Neuron (in vitro differentiated cells): ENCODE measurements around the gene MUC12.
"Not testable (repeated sequence)": the region's sequence is repeated elsewhere in the genome, so short reads cannot be mapped to it uniquely, and the experiment has no call there.

ENCODE experiments used
- H2AFZ ChIP-seq: one replicate; pipeline ENCODE4 v1.6.1; 2013; ENCODE audit warnings: low read depth, mild to moderate bottlenecking, inconsistent platforms, low read length, moderate library complexity
- H3K27me3 ChIP-seq: one replicate; pipeline ENCODE4 v1.6.1; 2013; ENCODE audit warnings: low read length; ENCODE audit not compliant: insufficient read depth
- H3K36me3 ChIP-seq: one replicate; pipeline ENCODE4 v1.6.1; 2013; ENCODE audit warnings: low read length; ENCODE audit not compliant: insufficient read depth
- H3K4me1 ChIP-seq: one replicate; pipeline ENCODE4 v1.6.1; 2013; ENCODE audit warnings: low read length; ENCODE audit not compliant: insufficient read depth
- H3K4me3 ChIP-seq: 2 replicates; pipeline ENCODE4 v1.5.1; 2013; ENCODE audit warnings: mild to moderate bottlenecking, low read length, moderate library complexity
- H3K9me3 ChIP-seq: one replicate; pipeline ENCODE4 v1.6.1; 2013; ENCODE audit warnings: low read length

The MUC12 gene

DNA sequence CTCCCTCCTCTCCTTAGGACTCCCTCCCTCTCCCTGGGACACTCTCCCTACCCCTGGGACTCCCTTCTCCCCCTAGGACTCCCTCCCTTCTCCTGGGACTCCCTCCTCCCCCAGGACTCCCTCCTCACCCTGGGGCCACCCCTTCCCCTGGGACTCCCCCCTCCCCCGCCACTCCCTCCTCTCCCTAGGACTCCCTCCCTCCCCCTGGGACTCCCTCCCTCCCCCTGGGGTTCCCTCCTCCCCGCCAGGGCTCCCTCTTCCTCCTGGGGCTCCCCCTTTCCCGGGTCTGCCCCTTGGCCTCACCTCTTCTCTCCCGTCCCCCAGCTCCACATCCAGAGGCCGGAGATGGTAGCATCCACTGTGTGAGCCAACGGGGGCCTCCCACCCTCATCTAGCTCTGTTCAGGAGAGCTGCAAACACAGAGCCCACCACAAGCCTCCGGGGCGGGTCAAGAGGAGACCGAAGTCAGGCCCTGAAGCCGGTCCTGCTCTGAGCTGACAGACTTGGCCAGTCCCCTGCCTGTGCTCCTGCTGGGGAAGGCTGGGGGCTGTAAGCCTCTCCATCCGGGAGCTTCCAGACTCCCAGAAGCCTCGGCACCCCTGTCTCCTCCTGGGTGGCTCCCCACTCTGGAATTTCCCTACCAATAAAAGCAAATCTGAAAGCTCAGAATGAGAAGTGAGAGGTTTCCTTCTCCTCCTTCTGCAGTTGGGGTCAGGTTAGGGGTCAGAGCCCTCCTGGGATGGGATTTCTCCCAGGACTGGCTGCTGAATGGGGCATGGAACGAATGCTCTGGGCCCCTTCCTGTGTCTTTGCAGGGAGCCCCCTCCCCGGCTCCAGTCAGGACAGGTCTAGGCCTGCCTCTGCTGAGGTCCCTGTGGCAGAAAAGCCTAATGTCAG lies 49.2 kb downstream of the MUC12 start:
- H2AFZ ChIP-seq = no peak overlapping the region
- H3K4me1 ChIP-seq = peaks cover 19% of the 10 kb centered on the region
- H3K4me3 ChIP-seq = no peak overlapping the region
- H3K36me3 ChIP-seq = no peaks in the 10 kb centered on the region
- H3K27me3 ChIP-seq = no peaks in the 10 kb centered on the region
- no peaks in the 10 kb centered on the region for H3K9me3 ChIP-seq

DNA sequence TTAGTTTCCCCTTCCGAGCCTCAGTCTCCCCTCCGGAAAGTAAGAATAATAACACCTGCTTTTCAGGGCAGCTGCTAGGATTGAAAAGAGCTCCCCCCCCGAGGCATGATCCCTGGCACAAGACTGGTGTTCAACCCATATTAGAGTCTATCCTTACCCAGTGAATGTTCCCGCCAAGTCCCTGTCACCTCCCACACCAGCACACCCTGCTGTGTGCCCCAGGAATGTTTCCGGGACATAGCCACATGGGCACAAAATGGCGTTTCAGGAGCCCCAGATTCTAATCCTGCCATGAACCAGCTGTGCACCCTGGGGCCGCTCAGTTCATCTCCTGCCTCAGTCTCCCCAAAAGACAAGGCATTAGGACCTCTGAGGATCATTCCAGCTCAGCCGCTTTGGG lies 51.1 kb downstream of the MUC12 start:
- H3K9me3 ChIP-seq = no peaks in the 10 kb centered on the region
- no peaks in the 10 kb centered on the region for H3K27me3 ChIP-seq
- no peak overlapping the region for H2AFZ ChIP-seq
- H3K36me3 ChIP-seq = no peaks in the 10 kb centered on the region
- H3K4me1 ChIP-seq = peaks cover 19% of the 10 kb centered on the region
- H3K4me3 ChIP-seq = no peak overlapping the region

DNA sequence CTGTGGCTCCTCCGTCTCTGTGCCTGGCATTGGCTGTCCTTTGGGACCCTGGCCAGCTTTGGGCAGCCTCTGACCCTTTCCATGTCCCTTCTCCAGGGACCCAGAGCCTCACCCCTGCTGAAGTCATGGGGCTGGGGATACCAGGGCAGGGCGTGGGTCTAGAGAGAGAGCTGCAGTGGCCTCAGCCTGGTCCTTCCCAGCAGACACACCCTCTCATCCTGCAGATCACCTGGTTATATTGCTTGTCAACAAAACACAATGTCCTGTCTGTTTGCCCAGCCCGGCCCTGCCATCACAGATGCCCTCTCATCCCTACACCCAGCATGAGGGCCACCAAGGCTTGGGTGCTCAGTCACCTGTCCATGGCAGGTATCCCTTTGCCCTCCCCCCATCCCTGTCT lies 52.3 kb downstream of the MUC12 start:
- H3K9me3 ChIP-seq = no peaks in the 10 kb centered on the region
- H2AFZ ChIP-seq = no peak overlapping the region
- H3K4me3 ChIP-seq = no peak overlapping the region
- peaks cover 15% of the 10 kb centered on the region for H3K4me1 ChIP-seq
- H3K27me3 ChIP-seq = no peaks in the 10 kb centered on the region
- H3K36me3 ChIP-seq = no peaks in the 10 kb centered on the region

DNA sequence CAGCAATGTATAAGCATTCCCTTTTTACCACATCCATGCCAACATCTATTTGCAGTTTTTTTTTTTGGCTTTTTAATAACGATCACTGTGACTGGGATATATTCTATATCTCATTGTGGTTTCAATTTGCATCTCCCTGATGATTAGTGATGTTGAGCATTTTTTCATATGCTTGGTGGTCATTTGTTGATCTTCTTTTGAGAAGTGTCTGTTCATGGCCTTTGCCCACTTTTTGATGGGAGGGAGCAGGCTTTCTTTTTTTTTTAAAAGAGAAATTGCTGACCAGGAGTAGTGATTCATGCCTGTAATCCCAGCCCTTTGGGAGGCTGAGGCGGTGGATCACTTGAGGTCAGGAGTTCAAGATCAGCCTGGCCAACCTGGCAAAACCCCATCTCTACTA lies 54.5 kb downstream of the MUC12 start:
- peaks cover 2% of the 10 kb centered on the region for H3K4me1 ChIP-seq
- no peak overlapping the region for H2AFZ ChIP-seq
- no peaks in the 10 kb centered on the region for H3K27me3 ChIP-seq
- H3K4me3 ChIP-seq = no peak overlapping the region
- H3K9me3 ChIP-seq = no peaks in the 10 kb centered on the region
- no peaks in the 10 kb centered on the region for H3K36me3 ChIP-seq

DNA sequence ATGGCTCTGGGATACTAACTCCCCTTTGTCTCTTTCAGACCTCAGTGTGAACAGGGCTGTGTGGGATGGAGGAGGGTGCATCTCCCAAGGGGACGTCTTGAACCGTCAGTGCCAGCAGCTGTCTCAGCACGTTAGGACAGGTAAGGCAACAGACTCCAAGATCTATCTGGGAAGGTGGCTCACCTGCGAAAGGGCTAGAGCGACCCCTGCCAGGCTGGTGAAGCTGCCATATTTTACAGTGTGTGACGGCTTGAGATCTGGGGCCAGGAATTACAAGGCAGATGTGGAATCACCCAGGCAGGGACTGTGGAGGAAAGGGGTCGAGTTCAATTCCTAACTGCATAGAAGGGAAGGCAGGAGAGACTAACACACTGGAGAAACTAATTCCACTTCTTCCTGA lies 61.7 kb downstream of the MUC12 start:
- H3K9me3 ChIP-seq = peaks cover 1% of the 10 kb centered on the region

DNA sequence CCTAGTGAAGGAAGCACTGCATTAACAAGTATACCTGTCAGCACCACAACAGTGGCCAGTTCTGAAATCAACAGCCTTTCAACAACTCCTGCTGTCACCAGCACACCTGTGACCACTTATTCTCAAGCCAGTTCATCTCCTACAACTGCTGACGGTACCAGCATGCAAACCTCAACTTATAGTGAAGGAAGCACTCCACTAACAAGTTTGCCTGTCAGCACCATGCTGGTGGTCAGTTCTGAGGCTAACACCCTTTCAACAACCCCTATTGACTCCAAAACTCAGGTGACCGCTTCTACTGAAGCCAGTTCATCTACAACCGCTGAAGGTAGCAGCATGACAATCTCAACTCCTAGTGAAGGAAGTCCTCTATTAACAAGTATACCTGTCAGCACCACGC lies 66.6 kb downstream of the MUC12 start:
- H3K9me3 ChIP-seq = peaks cover 1% of the 10 kb centered on the region
- no peak overlapping the region for H3K4me3 ChIP-seq
- no peaks in the 10 kb centered on the region for H3K36me3 ChIP-seq
- peaks cover 8% of the 10 kb centered on the region for H3K27me3 ChIP-seq
- H3K4me1 ChIP-seq = no peaks in the 10 kb centered on the region
- no peak overlapping the region for H2AFZ ChIP-seq

More for the DNA sequence above, 61.7 kb downstream of the MUC12 start:
- Histone ChIP-seq H3K27me3 (peaks cover 10% of the 10 kb centered on the region), H3K36me3 (no peaks in the 10 kb centered on the region), H3K4me1 (no peaks in the 10 kb centered on the region), H3K4me3 (no peak overlapping the region), H2AFZ (no peak overlapping the region)

DNA sequence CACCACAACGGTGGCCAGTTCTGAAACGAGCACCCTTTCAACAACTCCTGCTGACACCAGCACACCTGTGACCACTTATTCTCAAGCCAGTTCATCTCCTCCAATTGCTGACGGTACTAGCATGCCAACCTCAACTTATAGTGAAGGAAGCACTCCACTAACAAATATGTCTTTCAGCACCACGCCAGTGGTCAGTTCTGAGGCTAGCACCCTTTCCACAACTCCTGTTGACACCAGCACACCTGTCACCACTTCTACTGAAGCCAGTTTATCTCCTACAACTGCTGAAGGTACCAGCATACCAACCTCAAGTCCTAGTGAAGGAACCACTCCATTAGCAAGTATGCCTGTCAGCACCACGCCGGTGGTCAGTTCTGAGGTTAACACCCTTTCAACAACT lies 71.9 kb downstream of the MUC12 start:
- H3K27me3 ChIP-seq, H3K4me1 ChIP-seq, H3K4me3 ChIP-seq, H2AFZ ChIP-seq, H3K36me3 ChIP-seq, H3K9me3 ChIP-seq: not testable (repeated sequence)

DNA sequence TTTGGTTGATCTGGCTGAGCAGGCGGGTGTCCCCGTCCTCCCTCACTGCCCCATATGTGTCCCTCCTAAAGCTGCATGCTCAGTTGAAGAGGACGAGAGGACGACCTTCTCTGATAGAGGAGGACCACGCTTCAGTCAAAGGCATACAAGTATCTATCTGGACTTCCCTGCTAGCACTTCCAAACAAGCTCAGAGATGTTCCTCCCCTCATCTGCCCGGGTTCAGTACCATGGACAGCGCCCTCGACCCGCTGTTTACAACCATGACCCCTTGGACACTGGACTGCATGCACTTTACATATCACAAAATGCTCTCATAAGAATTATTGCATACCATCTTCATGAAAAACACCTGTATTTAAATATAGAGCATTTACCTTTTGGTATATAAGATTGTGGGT lies 89.0 kb downstream of the MUC12 start:
- H3K9me3 ChIP-seq = no peaks in the 10 kb centered on the region

DNA sequence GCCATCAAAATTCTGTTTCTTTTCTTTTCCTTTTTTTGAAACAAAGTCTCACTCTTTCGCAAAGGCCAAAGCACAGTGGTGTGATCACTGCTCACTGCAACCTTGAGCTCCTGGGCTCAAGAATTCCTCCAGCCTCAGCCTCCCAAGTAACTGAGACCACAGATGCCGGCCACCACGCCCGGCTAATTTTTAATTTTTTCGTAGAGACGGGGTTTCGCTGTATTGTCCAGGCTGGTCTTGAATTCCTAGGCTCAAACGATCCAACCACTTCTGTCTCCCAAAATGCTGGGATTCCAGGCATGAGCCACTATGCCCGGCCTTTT lies 90.2 kb downstream of the MUC12 start:
- Histone ChIP-seq H3K4me1 (peaks cover 4% of the 10 kb centered on the region), H3K4me3 (no peak overlapping the region), H3K27me3 (peaks cover 30% of the 10 kb centered on the region), H2AFZ (no peak overlapping the region), H3K9me3 (no peaks in the 10 kb centered on the region), H3K36me3 (no peaks in the 10 kb centered on the region)

More for the DNA sequence above, 89.0 kb downstream of the MUC12 start:
- no peak overlapping the region for H3K4me3 ChIP-seq
- peaks cover 4% of the 10 kb centered on the region for H3K4me1 ChIP-seq
- peaks cover 30% of the 10 kb centered on the region for H3K27me3 ChIP-seq
- H3K36me3 ChIP-seq = no peaks in the 10 kb centered on the region
- no peak overlapping the region for H2AFZ ChIP-seq

DNA sequence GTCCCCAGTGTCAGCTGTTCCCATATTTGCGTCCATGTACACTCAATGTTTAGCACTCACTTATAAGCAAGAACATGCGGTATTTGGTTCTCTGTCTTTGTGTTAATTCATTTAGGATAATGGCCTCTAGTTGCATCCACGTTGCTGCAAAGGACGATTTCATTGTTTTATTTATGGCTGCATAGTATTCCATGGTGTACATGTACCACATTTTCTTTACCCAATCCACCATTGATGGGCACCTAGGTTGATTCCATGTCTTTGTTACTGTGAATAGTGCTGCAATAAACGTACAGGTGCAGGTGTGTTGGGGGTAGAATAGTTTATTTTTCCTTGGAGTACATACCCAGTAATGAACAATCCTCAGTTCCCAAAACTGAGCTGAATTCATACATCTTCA lies 91.6 kb downstream of the MUC12 start:
- peaks cover 4% of the 10 kb centered on the region for H3K4me1 ChIP-seq
- no peaks in the 10 kb centered on the region for H3K36me3 ChIP-seq
- peaks cover 26% of the 10 kb centered on the region for H3K27me3 ChIP-seq
- H3K4me3 ChIP-seq = no peak overlapping the region
- no peaks in the 10 kb centered on the region for H3K9me3 ChIP-seq
- H2AFZ ChIP-seq = no peak overlapping the region

DNA sequence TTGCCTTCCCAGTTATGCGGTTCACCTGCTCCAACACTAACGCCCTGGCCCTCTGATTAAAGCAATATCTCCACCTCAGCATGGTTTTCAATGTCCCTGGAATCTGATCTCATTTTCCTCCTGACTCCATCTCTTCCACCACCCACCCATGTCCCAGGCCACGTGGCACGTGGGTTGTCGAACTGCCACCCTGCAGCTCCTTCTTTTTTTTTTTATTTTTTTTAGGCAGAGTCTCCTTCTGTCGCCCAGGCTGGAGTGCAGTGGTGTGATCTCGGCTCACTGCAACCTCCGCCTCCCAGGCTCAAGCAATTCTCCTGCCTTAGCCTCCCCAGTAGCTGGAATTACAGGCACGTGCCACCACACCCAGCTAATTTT lies 94.8 kb downstream of the MUC12 start:
- not testable (repeated sequence) for H3K9me3 ChIP-seq, H3K36me3 ChIP-seq, H2AFZ ChIP-seq

DNA sequence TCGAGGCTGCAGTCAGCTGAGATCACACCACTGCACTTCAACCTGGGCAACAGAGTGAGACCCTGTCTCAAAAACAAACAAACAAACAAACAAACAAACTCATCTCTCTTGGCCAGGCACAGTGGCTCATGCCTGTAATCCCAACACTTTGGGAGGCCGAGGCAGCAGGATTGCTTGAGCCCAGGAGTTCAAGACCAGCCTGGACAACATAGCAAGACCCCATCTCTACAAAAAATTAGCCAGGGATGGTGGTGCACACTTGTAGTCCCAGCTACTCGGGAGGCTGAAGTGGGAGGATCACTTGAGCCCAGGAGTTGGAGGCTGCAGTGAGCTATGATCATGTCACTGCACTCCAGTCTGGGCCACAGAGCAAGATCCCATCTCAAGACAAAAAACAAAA lies 95.8 kb downstream of the MUC12 start:
- not testable (repeated sequence) for H3K36me3 ChIP-seq, H3K4me1 ChIP-seq, H3K9me3 ChIP-seq, H2AFZ ChIP-seq, H3K4me3 ChIP-seq, H3K27me3 ChIP-seq

More for the DNA sequence above, 94.8 kb downstream of the MUC12 start:
- H3K4me1 ChIP-seq, H3K27me3 ChIP-seq, H3K4me3 ChIP-seq: not testable (repeated sequence)

DNA sequence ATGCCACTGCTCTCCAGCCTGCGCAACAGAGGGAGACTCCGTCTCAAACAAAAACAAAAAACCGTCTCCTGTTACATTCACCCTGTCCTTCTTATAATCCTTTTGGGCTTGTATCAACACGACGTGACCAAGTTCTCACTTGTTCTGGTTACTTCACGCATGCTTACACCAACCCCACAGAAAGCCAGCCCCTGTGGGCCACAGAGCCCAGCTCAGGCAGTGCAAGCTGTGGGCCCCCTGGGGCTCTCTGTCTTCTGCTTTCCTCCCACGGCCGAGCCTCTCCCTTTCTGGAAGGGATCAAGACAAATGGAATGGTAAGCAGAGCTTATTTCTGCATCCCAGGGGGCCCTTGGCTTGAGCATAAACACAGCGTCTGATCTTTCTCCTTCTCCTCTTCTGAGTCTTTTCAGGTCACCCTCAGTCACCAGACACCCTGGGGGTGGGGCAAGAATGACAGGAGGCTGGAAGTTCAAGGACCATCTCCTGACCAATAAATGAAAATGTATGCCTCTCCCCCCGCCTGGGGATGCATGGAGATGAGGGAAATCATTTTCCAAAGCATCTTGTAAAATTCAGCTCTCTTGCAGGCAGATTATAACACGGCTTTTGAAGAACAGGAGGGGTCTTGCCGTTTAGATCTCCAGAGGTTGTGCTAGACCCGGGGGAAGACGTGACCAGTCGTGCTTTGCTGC lies 96.9 kb downstream of the MUC12 start:
- no peaks in the 10 kb centered on the region for H3K9me3 ChIP-seq
- H3K4me1 ChIP-seq = peaks cover 8% of the 10 kb centered on the region
- peaks cover 4% of the 10 kb centered on the region for H3K27me3 ChIP-seq
- no peaks in the 10 kb centered on the region for H3K36me3 ChIP-seq
- H2AFZ ChIP-seq = no peak overlapping the region
- no peak overlapping the region for H3K4me3 ChIP-seq

DNA sequence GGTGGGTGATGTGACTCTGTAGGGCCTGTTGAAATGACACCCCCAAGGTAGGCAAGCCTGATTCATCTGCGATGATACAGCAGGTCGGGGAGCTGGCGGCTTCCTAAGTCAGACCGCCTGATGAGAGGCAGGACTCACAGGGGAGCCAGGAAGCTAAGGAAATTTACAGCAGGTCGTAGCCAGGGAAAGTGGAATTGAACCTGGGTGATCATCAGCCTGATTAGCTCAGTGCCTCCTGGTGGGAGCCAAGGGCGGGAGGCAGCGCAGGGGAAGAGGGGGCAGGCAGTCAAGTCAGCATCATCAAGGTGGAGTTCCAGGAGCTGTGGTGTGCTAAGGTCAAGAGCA lies 97.4 kb downstream of the MUC12 start:
- Histone ChIP-seq H3K27me3 (peaks cover 4% of the 10 kb centered on the region), H3K36me3 (no peaks in the 10 kb centered on the region), H3K4me3 (no peak overlapping the region)

More for the DNA sequence above, 97.4 kb downstream of the MUC12 start:
- Histone ChIP-seq H3K4me1 (peaks cover 8% of the 10 kb centered on the region), H2AFZ (no peak overlapping the region), H3K9me3 (no peaks in the 10 kb centered on the region)
